SU-DHL-6 (cell line): Measurements from ENCODE around the gene ZBTB38.

Experiments
- H2AFZ ChIP-seq: fragments of 200-600 bp; sonication (generic); 2 replicates; pipeline ENCODE4 v1.6.1; 2014; ENCODE audit warnings: low read depth, mild to moderate bottlenecking, moderate library complexity, mixed read lengths, antibody characterized with exemption, low read length; ENCODE audit not compliant: severe bottlenecking
- H3F3A ChIP-seq: fragments of 200-600 bp; shearing (Covaris generic); 2 replicates; pipeline ENCODE4 v1.6.0; 2016; ENCODE audit warnings: antibody characterized with exemption, mild to moderate bottlenecking; ENCODE audit not compliant: insufficient read depth
- H3K27ac ChIP-seq: fragments of 200-600 bp; sonication (generic); 2 replicates; pipeline ENCODE4 v1.5.1; 2016; ENCODE audit warnings: low read depth, mild to moderate bottlenecking, low read length, moderate library complexity, mixed read lengths
- H3K27me3 ChIP-seq: fragments of 200-600 bp; sonication (generic), shearing (Covaris generic); 2 replicates; pipeline ENCODE4 v1.6.0; 2014; ENCODE audit warnings: mild to moderate bottlenecking, low read length
- H3K36me3 ChIP-seq: fragments of 200-600 bp; sonication (generic); 2 replicates; pipeline ENCODE4 v1.6.1; 2014; ENCODE audit warnings: mild to moderate bottlenecking, low read length, mixed read lengths
- H3K4me2 ChIP-seq: fragments of 300-600, 200-600 bp; shearing (Covaris generic), sonication (generic); 2 replicates; pipeline ENCODE4 v1.6.0; 2014; ENCODE audit warnings: low read length, low read depth, mild to moderate bottlenecking; ENCODE audit not compliant: poor library complexity, severe bottlenecking
- H3K4me3 ChIP-seq: fragments of 200-600 bp; sonication (generic); 2 replicates; pipeline ENCODE4 v1.5.1; 2014; ENCODE audit warnings: antibody characterized with exemption, low read length, mild to moderate bottlenecking, mixed read lengths; ENCODE audit not compliant: insufficient read depth, poor library complexity, severe bottlenecking
- H3K79me2 ChIP-seq: fragments of 200-600 bp; sonication (generic); 2 replicates; pipeline ENCODE4 v1.6.1; 2014; ENCODE audit warnings: mild to moderate bottlenecking, low read length, moderate library complexity; ENCODE audit not compliant: insufficient read depth
- H3K9ac ChIP-seq: fragments of 200-600 bp; sonication (generic); 2 replicates; pipeline ENCODE4 v1.7.0; 2014; ENCODE audit warnings: mild to moderate bottlenecking, low read length
- H3K9me2 ChIP-seq: fragments of 200-600 bp; sonication (generic); replicated peaks from 2 replicates; pipeline ENCODE4 v1.6.1; 2014; ENCODE audit warnings: low read length; ENCODE audit not compliant: insufficient read depth
- H3K9me3 ChIP-seq: fragments of 200-600 bp; sonication (generic); 2 replicates; pipeline ENCODE4 v1.6.1; 2014; ENCODE audit warnings: low read length, mixed read lengths; ENCODE audit not compliant: insufficient read depth
- H4K20me1 ChIP-seq: fragments of 200-600 bp; sonication (generic); 2 replicates; pipeline ENCODE4 v1.6.1; 2014; ENCODE audit warnings: low read depth, mild to moderate bottlenecking, antibody characterized with exemption, low read length, moderate library complexity, mixed read lengths
- CTCF ChIP-seq: fragments of 200-600 bp; sonication (generic); IDR thresholded peaks from one replicate; pipeline ENCODE4 v1.5.1; 2017; ENCODE audit warnings: antibody characterized with exemption, mild to moderate bottlenecking, low read length, moderate library complexity; ENCODE audit not compliant: insufficient read depth, poor library complexity, severe bottlenecking
- EZH2phosphoT487 ChIP-seq: fragments of 200-600 bp; sonication (generic), shearing (Covaris generic); conservative IDR thresholded peaks from 2 replicates; pipeline ENCODE4 v1.6.1; 2018; ENCODE audit warnings: mild to moderate bottlenecking, antibody characterized with exemption, low read length, moderate library complexity, mixed read lengths

ZBTB38 gene

GRCh38 chr3:141328286-141329166, 39.8 kb upstream of the ZBTB38 start:
- Histone ChIP-seq H3K4me3 (no peak overlapping the region), H3K36me3 (no peaks in the 10 kb centered on the region), H4K20me1 (no peaks in the 10 kb centered on the region), H3F3A (no peaks in the 10 kb centered on the region), H2AFZ (no peak overlapping the region), H3K27ac (no peak overlapping the region), H3K4me2 (no peak overlapping the region), H3K27me3 (no peaks in the 10 kb centered on the region), H3K9me3 (no peaks in the 10 kb centered on the region), H3K9me2 (no peaks in the 10 kb centered on the region), H3K79me2 (no peaks in the 10 kb centered on the region), H3K9ac (no peak overlapping the region)
- TF ChIP-seq EZH2phosphoT487 (no peak), CTCF (no peak)

GRCh38 chr3:141330235-141330634, 38.1 kb upstream of the ZBTB38 start:
- Histone ChIP-seq H3K27me3 (no peaks in the 10 kb centered on the region), H3K4me3 (no peak overlapping the region), H3K9ac (no peak overlapping the region), H4K20me1 (no peaks in the 10 kb centered on the region), H3K4me2 (no peak overlapping the region), H3K9me2 (no peaks in the 10 kb centered on the region), H3K27ac (no peak overlapping the region), H3K9me3 (no peaks in the 10 kb centered on the region), H3F3A (no peaks in the 10 kb centered on the region), H2AFZ (no peak overlapping the region), H3K36me3 (no peaks in the 10 kb centered on the region), H3K79me2 (no peaks in the 10 kb centered on the region)
- TF ChIP-seq CTCF: no peak
- TF ChIP-seq EZH2phosphoT487: no peak

GRCh38 chr3:141330718-141331376, 37.5 kb upstream of the ZBTB38 start:
- no peak for TF ChIP-seq EZH2phosphoT487
- no peak for TF ChIP-seq CTCF
- Histone ChIP-seq H3K9me2 (no peaks in the 10 kb centered on the region), H3F3A (no peaks in the 10 kb centered on the region), H3K4me2 (no peak overlapping the region), H3K9ac (no peak overlapping the region), H4K20me1 (no peaks in the 10 kb centered on the region), H3K4me3 (no peak overlapping the region), H2AFZ (no peak overlapping the region), H3K27ac (no peak overlapping the region), H3K9me3 (no peaks in the 10 kb centered on the region), H3K79me2 (no peaks in the 10 kb centered on the region), H3K36me3 (no peaks in the 10 kb centered on the region), H3K27me3 (no peaks in the 10 kb centered on the region)
